Fibroblast of lung (primary cell): ENCODE measurements around the gene TMEM269. TPM values are rescaled to one million over a fixed set of nuclear protein-coding genes. Genes with fewer than 3 reads are reported as not detected.
A peak's percentile ranks its signal among the peaks of the same experiment; 100 is the strongest.

Source experiments
- DNase-seq, 2 donors: peaks; one replicate each; pipeline versions ENCODE4 v3.0.0 to v3.0.0-alpha.2; 2010; ENCODE audit warnings: low read depth in 2 of 2
- H2AFZ ChIP-seq: 2 replicates; pipeline ENCODE4 v1.5.1; 2012; ENCODE audit warnings: low read length, control low read depth, inconsistent platforms
- H3K27ac ChIP-seq: 2 replicates; pipeline ENCODE4 v1.5.1; 2011; ENCODE audit warnings: low read length, control low read depth; ENCODE audit not compliant: insufficient read depth
- H3K27me3 ChIP-seq: 2 replicates; pipeline ENCODE4 v1.5.1; 2011; ENCODE audit warnings: mild to moderate bottlenecking, low read length; ENCODE audit not compliant: control insufficient read depth, insufficient read depth
- H3K36me3 ChIP-seq: 2 replicates; pipeline ENCODE4 v1.5.1; 2011; ENCODE audit warnings: low read length; ENCODE audit not compliant: control insufficient read depth, insufficient read depth
- H3K4me1 ChIP-seq: 2 replicates; pipeline ENCODE4 v1.5.1; 2011; ENCODE audit warnings: low read length; ENCODE audit not compliant: control insufficient read depth, insufficient read depth; ENCODE audit errors: extremely low read depth
- H3K4me2 ChIP-seq: 2 replicates; pipeline ENCODE4 v1.5.1; 2011; ENCODE audit warnings: low read length, control low read depth; ENCODE audit not compliant: insufficient read depth; ENCODE audit errors: extremely low read depth
- H3K4me3 ChIP-seq, 4 experiments: fragments of 200-600 bp in 1 of 4; sonication (generic) in 1 of 4; replicated peaks in 1 of 4; 2 replicates each; pipeline ENCODE4 v1.5.1; 2011 to 2016; ENCODE audit warnings: low read length in 4 of 4, low read depth in 3 of 4, mild to moderate bottlenecking in 3 of 4, control low read depth in 2 of 4, inconsistent platforms in 1 of 4, mixed read lengths in 1 of 4; ENCODE audit not compliant: insufficient read depth in 1 of 4; ENCODE audit errors: control extremely low read depth in 1 of 4
- H3K79me2 ChIP-seq: 2 replicates; pipeline ENCODE4 v1.5.1; 2012; ENCODE audit warnings: mild to moderate bottlenecking, low read length, inconsistent platforms; ENCODE audit not compliant: control insufficient read depth, insufficient read depth
- H3K9ac ChIP-seq: 2 replicates; pipeline ENCODE4 v1.5.1; 2011; ENCODE audit warnings: mild to moderate bottlenecking, low read length, control low read depth; ENCODE audit not compliant: insufficient read depth
- H3K9me3 ChIP-seq: 2 replicates; pipeline ENCODE4 v1.5.1; 2012; ENCODE audit warnings: low read depth, low read length; ENCODE audit not compliant: control insufficient read depth, insufficient read depth
- H4K20me1 ChIP-seq: 2 replicates; pipeline ENCODE4 v1.5.1; 2011; ENCODE audit warnings: low read length; ENCODE audit not compliant: control insufficient read depth, insufficient read depth; ENCODE audit errors: extremely low read depth
- CTCF ChIP-seq, 2 donors: IDR thresholded peaks in 1 of 2; conservative IDR thresholded peaks in 1 of 2; 1 replicate in 1 of 2; 2 replicates in 1 of 2; pipeline ENCODE4 v1.5.1; 2011 to 2012; ENCODE audit warnings: low read length in 2 of 2, control low read depth in 1 of 2, inconsistent platforms in 1 of 2, low read depth in 1 of 2, mild to moderate bottlenecking in 1 of 2
- EZH2 ChIP-seq: IDR thresholded peaks from 2 replicates; pipeline ENCODE4 v1.5.1; 2012; ENCODE audit warnings: low read length, control low read depth, mild to moderate bottlenecking; ENCODE audit errors: missing control alignments
- polyA plus RNA-seq, 2 donors: library from polyadenylated mRNA; depleted of rRNA in 1 of 2; stranded (reverse) in 1 of 2; unstranded in 1 of 2; fragments of >200 nt; gene quantifications; 2 replicates each; pipeline ENCODE4 v1.2.1, GENCODE V29; 2011 to 2012; ENCODE audit warnings: missing spikeins in 1 of 2
- total RNA-seq: library from RNA; depleted of rRNA; stranded (reverse); fragments of >200 nt; gene quantifications from 2 replicates; pipeline ENCODE4 v1.2.1, GENCODE V29; 2014

Gene TMEM269
- total and polyA plus RNA-seq, 2 donors (not counting 1 experiment from before 2014, with no cell fraction given): 0.10 to 0.17 TPM

DNA sequence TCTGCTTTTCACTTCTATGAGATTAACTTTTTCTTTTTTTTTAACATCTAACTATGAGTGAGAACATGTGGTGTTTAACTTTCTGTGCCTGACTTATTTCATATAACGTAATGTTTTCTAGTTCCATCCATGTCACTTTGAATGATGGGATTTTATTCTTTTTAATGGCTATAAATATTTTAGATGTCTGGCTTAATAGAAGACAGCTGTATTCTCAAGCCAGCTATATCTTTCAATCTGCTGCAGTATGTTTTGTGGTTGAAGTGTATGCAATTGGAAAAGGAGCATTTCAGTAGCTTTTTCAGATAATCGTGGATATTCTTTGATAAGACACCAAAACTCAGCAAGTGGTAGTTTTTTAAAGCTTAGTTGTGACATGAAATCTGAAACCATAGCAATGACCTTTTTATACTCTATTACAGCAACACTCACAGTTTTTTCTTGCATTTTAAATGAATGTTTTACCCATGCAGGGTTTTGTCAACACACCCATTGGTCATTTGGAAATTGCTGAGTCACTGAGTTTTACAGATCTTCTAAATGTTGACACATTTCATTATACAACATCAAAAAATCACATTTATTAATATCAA, 38.1 kb downstream of the TMEM269 start:
- Histone ChIP-seq H2AFZ (no peak overlapping the region), H3K4me3 (no peak overlapping the region), H3K9ac (no peak overlapping the region), H3K27me3 (no peaks in the 10 kb centered on the region), H3K36me3 (no peaks in the 10 kb centered on the region), H3K27ac (no peak overlapping the region), H4K20me1 (no peaks in the 10 kb centered on the region), H3K4me2 (no peak overlapping the region), H3K79me2 (no peaks in the 10 kb centered on the region), H3K4me1 (no peaks in the 10 kb centered on the region), H3K9me3 (no peaks in the 10 kb centered on the region)
- TF ChIP-seq CTCF (conservative IDR thresholded peaks at IDR 0.05 in 1 of 2, IDR thresholded peaks at IDR 0.05 in 1 of 2; ENCODE audit: low read depth in 1 of 2, low read length in 2 of 2) (no peak), EZH2 (no peak)
- peak; percentile 40 to 60 for DNase-seq

DNA sequence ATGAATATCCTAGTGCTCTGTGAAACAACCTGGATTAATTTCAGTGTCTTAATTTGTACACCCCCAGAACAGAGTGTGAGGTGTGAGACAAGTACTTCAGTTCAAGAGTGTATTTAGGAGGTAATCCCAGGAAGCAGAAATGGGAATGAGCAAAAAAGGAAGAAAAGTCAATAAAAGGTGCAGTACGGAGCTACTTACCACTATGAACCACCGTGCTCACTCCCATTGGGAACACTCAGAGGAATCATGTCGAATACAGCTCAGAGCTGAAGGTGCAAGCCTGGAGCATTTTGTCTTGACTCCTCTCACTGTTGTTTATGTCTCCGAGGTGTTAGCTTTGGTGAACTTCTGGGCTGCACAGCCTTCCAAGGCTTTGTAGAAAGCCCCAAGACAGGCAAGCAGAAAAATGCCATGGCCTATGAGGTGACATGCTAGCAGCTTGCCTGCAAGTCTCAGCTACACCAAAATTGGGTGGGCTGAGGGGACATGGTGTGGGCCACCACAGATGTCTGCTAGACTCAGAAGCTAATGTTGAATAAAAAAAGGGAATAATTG, 39.8 kb downstream of the TMEM269 start:
- DNase-seq: no peak
- Histone ChIP-seq H4K20me1 (no peaks in the 10 kb centered on the region), H3K4me2 (no peak overlapping the region), H3K79me2 (no peaks in the 10 kb centered on the region), H3K4me3 (no peak overlapping the region), H3K9ac (no peak overlapping the region), H3K27ac (no peak overlapping the region), H3K36me3 (no peaks in the 10 kb centered on the region), H2AFZ (no peak overlapping the region), H3K27me3 (no peaks in the 10 kb centered on the region), H3K9me3 (no peaks in the 10 kb centered on the region), H3K4me1 (no peaks in the 10 kb centered on the region)
- TF ChIP-seq EZH2: no peak
- no peak for TF ChIP-seq CTCF (conservative IDR thresholded peaks at IDR 0.05 in 1 of 2, IDR thresholded peaks at IDR 0.05 in 1 of 2; ENCODE audit: low read depth in 1 of 2, low read length in 2 of 2)

DNA sequence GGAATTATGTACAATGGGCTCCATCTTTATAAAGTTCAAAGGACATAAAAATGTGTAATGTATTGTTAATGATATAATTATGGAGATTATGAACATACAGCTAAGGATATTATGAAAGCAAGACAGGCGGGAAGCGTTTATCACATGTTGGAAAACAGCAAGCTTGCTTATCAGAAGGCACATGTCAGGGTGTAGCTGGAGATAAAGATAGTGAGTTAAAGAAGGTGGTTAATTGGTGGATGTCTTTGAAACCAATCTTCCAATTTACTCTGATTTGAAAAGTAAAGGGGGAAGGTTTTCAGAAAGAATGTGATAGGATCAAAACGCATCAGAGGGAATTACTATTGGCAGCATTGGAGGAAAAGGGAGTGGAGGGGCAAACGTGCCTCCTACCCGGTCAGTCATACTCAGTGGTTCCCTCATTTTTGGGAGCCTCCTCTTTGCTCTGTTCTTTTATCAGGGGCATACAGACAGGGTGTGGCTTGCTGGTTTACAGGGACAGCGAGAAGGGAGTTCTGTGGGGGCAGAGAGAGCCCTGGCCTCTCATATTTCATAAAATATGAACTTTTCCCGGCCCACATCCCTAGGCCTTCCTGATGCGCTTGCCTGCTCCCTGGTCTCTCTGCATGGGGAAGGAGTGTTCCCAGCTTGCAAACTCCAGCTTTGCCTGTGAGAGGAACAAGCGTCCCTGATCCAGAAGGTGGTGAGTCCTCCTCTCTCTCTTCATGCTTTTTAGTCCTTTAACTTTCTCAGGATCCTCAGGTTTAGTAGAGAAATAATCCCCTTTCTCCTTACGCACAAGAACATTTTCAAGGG, 40.5 kb downstream of the TMEM269 start:
- Histone ChIP-seq H3K4me3 (no peak overlapping the region), H3K27me3 (no peaks in the 10 kb centered on the region), H3K9ac (no peak overlapping the region), H3K4me2 (no peak overlapping the region), H2AFZ (no peak overlapping the region), H4K20me1 (no peaks in the 10 kb centered on the region), H3K4me1 (no peaks in the 10 kb centered on the region), H3K36me3 (peaks cover 1% of the 10 kb centered on the region), H3K27ac (no peak overlapping the region), H3K79me2 (no peaks in the 10 kb centered on the region), H3K9me3 (no peaks in the 10 kb centered on the region)
- DNase-seq: no peak
- no peak for TF ChIP-seq CTCF (conservative IDR thresholded peaks at IDR 0.05 in 1 of 2, IDR thresholded peaks at IDR 0.05 in 1 of 2; ENCODE audit: low read depth in 1 of 2, low read length in 2 of 2)
- no peak for TF ChIP-seq EZH2
